ENCODE measurements around the gene NRAS. TPM values are rescaled to one million over a fixed set of nuclear protein-coding genes. Genes with fewer than 3 reads are reported as not detected.

The NRAS gene
- total and polyA plus RNA-seq, 9 of the 15 experiments (the other 6 are each of a cell fraction or from before 2014, with no cell fraction given): 40.7 to 94.5 (median 75.4) TPM

- TF ChIP-seq, protein P1, sequence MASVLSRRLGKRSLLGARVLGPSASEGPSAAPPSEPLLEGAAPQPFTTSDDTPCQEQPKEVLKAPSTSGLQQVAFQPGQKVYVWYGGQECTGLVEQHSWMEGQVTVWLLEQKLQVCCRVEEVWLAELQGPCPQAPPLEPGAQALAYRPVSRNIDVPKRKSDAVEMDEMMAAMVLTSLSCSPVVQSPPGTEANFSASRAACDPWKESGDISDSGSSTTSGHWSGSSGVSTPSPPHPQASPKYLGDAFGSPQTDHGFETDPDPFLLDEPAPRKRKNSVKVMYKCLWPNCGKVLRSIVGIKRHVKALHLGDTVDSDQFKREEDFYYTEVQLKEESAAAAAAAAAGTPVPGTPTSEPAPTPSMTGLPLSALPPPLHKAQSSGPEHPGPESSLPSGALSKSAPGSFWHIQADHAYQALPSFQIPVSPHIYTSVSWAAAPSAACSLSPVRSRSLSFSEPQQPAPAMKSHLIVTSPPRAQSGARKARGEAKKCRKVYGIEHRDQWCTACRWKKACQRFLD (CRISPR knock-in tag; IDR thresholded peaks at IDR 0.05): 0 out of 2 replicates have a peak, but pooled peaks have one; percentile 15
- TF ChIP-seq PTTG1 (tag; IDR thresholded peaks at IDR 0.05; ENCODE audit: low read depth) (no peak), SIX5 (IDR thresholded peaks at IDR 0.05; ENCODE audit: borderline replicate concordance in 1 of 2, insufficient read depth in 1 of 2, low read depth in 1 of 2, low read length in 2 of 2) (peak; percentile 86 to 90), RFX7 (CRISPR knock-in tag; IDR thresholded peaks at IDR 0.05) (no peak; the same call in 1 of the 2 replicates), ZNF134 (CRISPR knock-in tag; conservative IDR thresholded peaks at IDR 0.05) (no peak), GABPB2 (CRISPR knock-in tag; conservative IDR thresholded peaks at IDR 0.05) (0 out of 2 replicates have a peak, but pooled peaks have one; percentile 43), ZNF507 (tag; conservative IDR thresholded peaks at IDR 0.05) (no peak), ZNF23 (CRISPR knock-in tag; IDR thresholded peaks at IDR 0.05) (no peak), ZNF717 (CRISPR knock-in tag; IDR thresholded peaks at IDR 0.05) (peak; percentile 16; the same call in 1 of the 2 replicates), MBD2 (IDR thresholded peaks at IDR 0.05; ENCODE audit: borderline replicate concordance, low read depth) (peak; percentile 79), PHTF2 (CRISPR knock-in tag; IDR thresholded peaks at IDR 0.05) (peak; percentile 46; the same call in 1 of the 2 replicates), IRF2 (CRISPR knock-in tag; IDR thresholded peaks at IDR 0.05) (no peak), RFX5 (IDR thresholded peaks at IDR 0.05; ENCODE audit: low read depth, low read length) (no peak), CBFB (CRISPR knock-in tag; IDR thresholded peaks at IDR 0.05) (peak; percentile 91), TEAD1 (CRISPR knock-in tag; IDR thresholded peaks at IDR 0.05) (peak; percentile 76 to 95; a peak in 3 of 4 replicates), CSDE1 (IDR thresholded peaks at IDR 0.05) (peak in 1 of 2 experiments; percentile 90; a peak in 2 of 4 replicates), TRIM24 (IDR thresholded peaks at IDR 0.05) (peak; percentile 61 to 70), HBP1 (CRISPR knock-in tag; IDR thresholded peaks at IDR 0.05) (peak; percentile 96; the same call in 1 of the 2 replicates), HNRNPL (IDR thresholded peaks at IDR 0.05; ENCODE audit: low read depth, low read length) (no peak), ZFX (CRISPR knock-in tag; IDR thresholded peaks at IDR 0.05) (peak; percentile 89), CEBPG (CRISPR knock-in tag; IDR thresholded peaks at IDR 0.05) (no peak), CEBPG (tag; conservative IDR thresholded peaks at IDR 0.05 in 1 of 2, IDR thresholded peaks at IDR 0.05 in 1 of 2) (no peak)
- TF ChIP-seq, protein P2, sequence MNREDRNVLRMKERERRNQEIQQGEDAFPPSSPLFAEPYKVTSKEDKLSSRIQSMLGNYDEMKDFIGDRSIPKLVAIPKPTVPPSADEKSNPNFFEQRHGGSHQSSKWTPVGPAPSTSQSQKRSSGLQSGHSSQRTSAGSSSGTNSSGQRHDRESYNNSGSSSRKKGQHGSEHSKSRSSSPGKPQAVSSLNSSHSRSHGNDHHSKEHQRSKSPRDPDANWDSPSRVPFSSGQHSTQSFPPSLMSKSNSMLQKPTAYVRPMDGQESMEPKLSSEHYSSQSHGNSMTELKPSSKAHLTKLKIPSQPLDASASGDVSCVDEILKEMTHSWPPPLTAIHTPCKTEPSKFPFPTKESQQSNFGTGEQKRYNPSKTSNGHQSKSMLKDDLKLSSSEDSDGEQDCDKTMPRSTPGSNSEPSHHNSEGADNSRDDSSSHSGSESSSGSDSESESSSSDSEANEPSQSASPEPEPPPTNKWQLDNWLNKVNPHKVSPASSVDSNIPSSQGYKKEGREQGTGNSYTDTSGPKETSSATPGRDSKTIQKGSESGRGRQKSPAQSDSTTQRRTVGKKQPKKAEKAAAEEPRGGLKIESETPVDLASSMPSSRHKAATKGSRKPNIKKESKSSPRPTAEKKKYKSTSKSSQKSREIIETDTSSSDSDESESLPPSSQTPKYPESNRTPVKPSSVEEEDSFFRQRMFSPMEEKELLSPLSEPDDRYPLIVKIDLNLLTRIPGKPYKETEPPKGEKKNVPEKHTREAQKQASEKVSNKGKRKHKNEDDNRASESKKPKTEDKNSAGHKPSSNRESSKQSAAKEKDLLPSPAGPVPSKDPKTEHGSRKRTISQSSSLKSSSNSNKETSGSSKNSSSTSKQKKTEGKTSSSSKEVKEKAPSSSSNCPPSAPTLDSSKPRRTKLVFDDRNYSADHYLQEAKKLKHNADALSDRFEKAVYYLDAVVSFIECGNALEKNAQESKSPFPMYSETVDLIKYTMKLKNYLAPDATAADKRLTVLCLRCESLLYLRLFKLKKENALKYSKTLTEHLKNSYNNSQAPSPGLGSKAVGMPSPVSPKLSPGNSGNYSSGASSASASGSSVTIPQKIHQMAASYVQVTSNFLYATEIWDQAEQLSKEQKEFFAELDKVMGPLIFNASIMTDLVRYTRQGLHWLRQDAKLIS (CRISPR knock-in tag; IDR thresholded peaks at IDR 0.05): peak; percentile 89
Measured at GRCh38 chr1:114757455-114758255, 41.1 kb upstream of the NRAS start, which contains the start of gene CSDE1 (continued).
